ENCODE results near the gene GAS2L2. TPM values are rescaled to one million over a fixed set of nuclear protein-coding genes. Genes with fewer than 3 reads are reported as not detected.

The GAS2L2 gene
- total RNA-seq = not detected in 2 replicates

DNA sequence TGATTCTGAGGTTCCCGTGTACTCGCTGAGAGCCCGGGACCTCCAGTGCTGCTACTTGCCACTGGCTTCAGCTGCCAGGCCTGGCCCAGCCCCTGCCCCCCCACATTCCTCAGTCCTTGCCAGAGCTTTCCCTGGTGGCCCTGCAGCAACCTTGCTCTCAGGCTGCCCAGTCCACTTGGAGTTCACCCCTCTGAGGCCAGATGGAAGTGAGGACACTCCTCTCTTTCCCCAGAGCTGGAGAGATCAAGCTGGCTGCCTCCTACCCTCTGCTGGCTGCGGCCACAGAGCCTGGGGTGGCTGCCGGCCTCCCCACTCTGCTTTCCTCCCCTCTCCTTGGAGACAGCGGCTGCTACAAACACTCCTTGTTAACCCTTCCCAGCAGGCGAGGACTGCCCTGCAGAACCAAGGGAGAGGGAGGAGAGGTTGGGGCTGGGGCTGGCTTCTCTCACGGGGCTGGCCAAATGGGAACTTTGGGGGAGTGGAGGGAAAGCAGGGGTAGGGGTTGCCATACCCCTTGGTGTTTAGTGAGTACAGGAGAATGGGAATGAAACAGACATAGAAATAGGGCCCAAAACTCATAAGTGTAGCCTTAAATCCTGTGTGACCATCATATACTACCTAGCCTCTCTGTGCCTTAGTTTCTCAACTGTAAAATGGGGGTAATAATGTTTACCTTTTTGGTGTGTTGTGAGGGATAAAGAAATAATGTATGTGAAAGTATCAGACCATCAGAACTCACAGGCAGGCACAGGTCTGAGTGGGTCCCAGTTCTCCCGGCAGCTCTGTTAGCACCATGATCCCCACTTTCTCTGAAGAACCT is at the start of gene GAS2L2:
Gene GAS2L2, minus strand, starts transcription at position 295 of the 820 bp plus-strand sequence. CDS start 389 bp downstream, outside the sequence.

GRCh38 chr17:35795007-35795870 is 42.2 kb upstream of the GAS2L2 start, which contains the start of gene MMP28:
Gene MMP28, minus strand, starts transcription at chr17:35795641. Its CDS starts 264 bp downstream, at chr17:35795377.

GRCh38 chr17:35760587-35760986 is 7.5 kb upstream of the GAS2L2 start, which contains the start of gene C17orf50:
Gene C17orf50, plus strand, starts transcription at chr17:35760887. Its CDS starts 55 bp downstream, at chr17:35760942.

GRCh38 chr17:35731239-35731916 is 21.7 kb downstream of the GAS2L2 start, which contains the start of gene RASL10B:
Gene RASL10B, plus strand, starts transcription at chr17:35731639. Its CDS starts 3,546 bp downstream, at chr17:35735185.

Other genes starting within 250 kb of the GAS2L2 start
- gene SLFN12L, start 215.6 kb downstream of the GAS2L2 start, total RNA-seq = 0.12 and 0.40 TPM in 2 replicates
- gene SLFN14, start 192.4 kb downstream of the GAS2L2 start, total RNA-seq = not detected in 2 replicates
- gene PEX12, start 174.7 kb downstream of the GAS2L2 start, total RNA-seq = 3.6 and 4.7 TPM in 2 replicates
- 72.7 and 96.8 TPM in 2 replicates for gene AP2B1, start 165.9 kb downstream of the GAS2L2 start, total RNA-seq
- 0.40 and 1.1 TPM in 2 replicates for gene RASL10B, start 21.6 kb downstream of the GAS2L2 start, total RNA-seq
- not detected in 2 replicates for gene C17orf50, start 7.6 kb upstream of the GAS2L2 start, total RNA-seq
- gene MMP28, start 42.4 kb upstream of the GAS2L2 start, total RNA-seq = 0.12 and 0.79 TPM in 2 replicates
- 62.5 and 69.9 TPM in 2 replicates for gene TAF15, start 56.2 kb upstream of the GAS2L2 start, total RNA-seq
- not detected in 2 replicates for gene HEATR9, start 115.7 kb upstream of the GAS2L2 start, total RNA-seq
- gene CCL5, start 127.1 kb upstream of the GAS2L2 start, total RNA-seq = 0.13 TPM in 1 of 2 replicates, not detected in the other
- 0.92 and 0.99 TPM in 2 replicates for gene RDM1, start 177.5 kb upstream of the GAS2L2 start, total RNA-seq
- gene LYZL6, start 190.5 kb upstream of the GAS2L2 start, total RNA-seq = not detected in 2 replicates
- not detected in 2 replicates for gene CCL16, start 228.3 kb upstream of the GAS2L2 start, total RNA-seq
- 0.40 TPM in 1 of 2 replicates, not detected in the other for gene CCL14, start 233.5 kb upstream of the GAS2L2 start, total RNA-seq
- gene CCL15, start 248.3 kb upstream of the GAS2L2 start, total RNA-seq = not detected in 2 replicates

All from aortic smooth muscle cell (primary cell).